Nucleus accumbens (tissue), 56 donors: ENCODE data around the gene WFDC2.
A peak's percentile ranks its signal among the peaks of the same experiment; 100 is the strongest.

Experiments
- DNase-seq, 56 donors: peaks; one replicate each; lab custom pipeline; 2025; lab: John Stamatoyannopoulos, UW

Gene WFDC2

DNA sequence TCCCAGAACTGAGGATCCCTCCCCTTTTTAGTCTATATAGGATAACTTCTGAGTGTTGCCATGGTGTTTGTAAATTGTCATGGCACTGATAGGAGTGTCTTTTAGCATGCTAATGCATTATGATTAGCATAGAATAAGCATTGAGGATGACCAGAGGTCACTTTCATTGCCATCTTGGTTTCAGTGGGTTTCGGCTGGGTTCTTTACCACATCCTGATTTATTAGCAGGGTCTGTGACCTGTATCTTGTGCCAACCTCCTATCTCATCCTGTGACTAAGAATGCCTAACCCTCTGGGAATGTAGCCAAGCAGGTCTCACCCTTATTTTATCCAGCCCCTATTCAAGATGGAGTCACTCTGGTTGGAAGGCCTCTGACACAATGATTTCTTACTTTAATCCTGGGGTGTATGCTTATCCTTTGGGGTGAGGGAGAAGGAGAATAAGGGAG is 19.6 kb downstream of the WFDC2 start:
- no peak for DNase-seq

GRCh38 chr20:45495501-45495941 is 26.0 kb downstream of the WFDC2 start:
- DNase-seq: no peak

DNA sequence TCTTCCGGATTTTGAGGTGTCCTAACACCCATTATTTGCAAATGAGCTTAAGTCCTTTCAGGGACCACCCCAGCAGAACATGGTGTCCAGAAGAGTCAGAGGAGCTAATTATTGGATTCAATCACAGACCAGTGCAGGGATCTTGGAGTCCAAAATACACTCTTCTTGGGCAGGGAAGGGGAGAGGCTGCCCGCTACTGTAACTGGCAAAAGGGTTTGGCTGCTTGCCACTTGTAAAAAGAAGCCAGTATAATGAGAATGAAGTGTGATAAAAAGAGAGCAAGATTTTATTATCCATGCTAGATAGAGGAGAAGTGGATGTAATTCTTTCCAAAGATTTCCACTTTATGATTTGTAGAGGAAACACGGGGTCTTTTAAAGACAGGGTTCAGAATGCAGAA is 26.6 kb downstream of the WFDC2 start:
- no peak for DNase-seq

DNA sequence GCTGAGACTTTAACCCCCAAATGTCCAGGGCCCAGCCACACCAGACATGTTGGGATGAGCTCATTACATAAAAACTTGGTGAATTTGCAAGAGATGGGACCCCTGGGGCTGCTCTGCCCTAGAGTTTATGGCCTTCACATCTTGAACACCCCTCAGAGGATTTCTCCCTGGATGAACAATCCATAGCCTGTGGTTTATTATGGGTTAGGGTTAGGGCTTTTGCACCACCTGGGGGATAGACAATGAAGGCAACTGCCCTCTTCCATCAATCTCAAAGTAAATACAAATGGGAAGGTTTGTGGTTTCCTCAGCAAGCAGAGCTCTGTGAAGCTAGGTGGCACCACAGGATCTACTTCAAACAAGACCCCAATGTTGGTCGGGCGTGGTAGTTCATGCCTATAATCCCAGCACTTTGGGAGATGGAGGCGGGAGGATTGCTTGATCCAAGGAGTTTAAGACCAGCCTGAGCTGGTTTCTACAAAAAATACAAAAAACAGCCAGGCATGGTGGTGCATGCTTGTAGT is 28.5 kb downstream of the WFDC2 start:
- no peak for DNase-seq

DNA sequence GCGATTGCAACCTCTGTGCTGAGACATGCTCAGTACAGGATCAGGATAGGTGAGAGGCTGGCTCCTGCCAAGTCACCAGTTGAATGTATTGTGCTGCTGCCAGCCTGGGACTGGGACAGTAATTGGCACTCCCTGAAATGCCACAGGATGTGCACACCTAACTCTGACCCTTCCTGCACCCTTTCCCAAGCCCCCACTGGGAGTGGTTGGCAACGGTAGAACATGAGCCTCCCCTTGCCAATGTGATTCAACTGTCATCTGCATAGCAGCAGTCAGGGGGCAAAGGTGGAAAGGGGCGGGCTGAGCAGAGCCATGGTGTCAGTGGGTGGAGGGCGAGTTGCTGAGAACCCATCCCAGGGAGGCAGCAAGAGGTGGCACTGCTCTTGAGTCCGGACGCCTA is 30.5 kb downstream of the WFDC2 start:
- DNase-seq: no peak

GRCh38 chr20:45501600-45501999 is 32.0 kb downstream of the WFDC2 start:
- DNase-seq: no peak

- DNase-seq: no peak
Measured at GRCh38 chr20:45502561-45502960, 33.0 kb downstream of the WFDC2 start.

DNA sequence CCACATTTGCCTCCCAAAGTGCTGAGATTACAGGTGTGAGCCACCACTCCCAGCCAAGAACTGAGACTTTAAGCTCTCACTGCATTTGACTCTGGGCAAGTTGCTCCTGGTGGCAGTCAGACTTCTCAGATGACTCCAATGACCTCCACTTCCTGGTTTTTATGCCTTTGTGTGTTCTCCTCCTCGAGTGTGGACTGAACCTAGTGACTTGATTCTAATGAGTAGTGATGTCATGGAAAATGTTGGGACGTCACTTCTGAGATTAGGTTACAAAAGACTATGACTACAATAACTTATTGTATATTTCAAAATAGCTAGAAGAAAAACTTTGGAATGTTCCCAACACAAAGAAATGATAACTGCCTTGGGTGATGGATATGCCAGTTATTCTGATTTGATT is 33.9 kb downstream of the WFDC2 start:
- no peak for DNase-seq

GRCh38 chr20:45506398-45506797 is 36.8 kb downstream of the WFDC2 start:
- no peak for DNase-seq

DNA sequence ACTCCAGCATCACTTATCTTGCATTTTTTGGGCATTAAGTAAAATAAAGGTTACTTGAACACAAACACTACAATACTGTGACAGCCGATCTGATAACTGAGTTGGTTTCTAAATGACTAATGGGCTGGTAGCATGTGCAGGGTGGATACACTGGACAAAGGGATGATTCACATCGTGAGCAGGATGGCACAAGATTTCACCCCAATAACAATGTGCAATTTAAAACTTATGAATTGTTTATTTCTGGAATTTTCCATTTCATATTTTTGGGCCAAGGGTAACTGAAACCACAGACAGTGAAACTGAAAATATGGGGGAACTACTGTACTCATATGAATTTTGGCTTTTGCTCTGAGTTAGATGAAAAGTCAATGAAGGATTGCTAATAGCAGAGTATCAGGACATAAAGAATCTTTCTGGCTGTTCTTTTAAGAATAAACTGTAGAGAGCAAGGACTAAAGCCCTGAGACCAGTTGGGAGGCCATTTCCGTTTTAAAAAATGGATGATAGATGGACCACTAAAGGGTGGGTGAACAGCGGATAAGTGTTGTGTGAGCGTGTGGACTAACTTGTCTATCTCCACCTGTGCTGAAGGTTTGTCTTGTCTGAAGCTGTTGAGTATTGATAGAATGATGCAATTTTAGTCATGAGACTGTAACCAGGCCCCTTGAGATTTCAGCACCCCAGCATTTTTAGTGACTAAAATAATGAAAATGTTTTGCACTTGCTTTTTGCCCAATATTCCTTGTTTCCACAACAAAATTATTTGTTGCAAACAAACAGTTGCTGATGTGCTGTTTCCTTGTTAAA is 37.7 kb downstream of the WFDC2 start:
- peak in 1 of 56 donors; percentile 6 for DNase-seq

- DNase-seq: no peak
Measured at GRCh38 chr20:45508068-45508886, 38.7 kb downstream of the WFDC2 start.

GRCh38 chr20:45509091-45509490 is 39.5 kb downstream of the WFDC2 start:
- DNase-seq: no peak

DNA sequence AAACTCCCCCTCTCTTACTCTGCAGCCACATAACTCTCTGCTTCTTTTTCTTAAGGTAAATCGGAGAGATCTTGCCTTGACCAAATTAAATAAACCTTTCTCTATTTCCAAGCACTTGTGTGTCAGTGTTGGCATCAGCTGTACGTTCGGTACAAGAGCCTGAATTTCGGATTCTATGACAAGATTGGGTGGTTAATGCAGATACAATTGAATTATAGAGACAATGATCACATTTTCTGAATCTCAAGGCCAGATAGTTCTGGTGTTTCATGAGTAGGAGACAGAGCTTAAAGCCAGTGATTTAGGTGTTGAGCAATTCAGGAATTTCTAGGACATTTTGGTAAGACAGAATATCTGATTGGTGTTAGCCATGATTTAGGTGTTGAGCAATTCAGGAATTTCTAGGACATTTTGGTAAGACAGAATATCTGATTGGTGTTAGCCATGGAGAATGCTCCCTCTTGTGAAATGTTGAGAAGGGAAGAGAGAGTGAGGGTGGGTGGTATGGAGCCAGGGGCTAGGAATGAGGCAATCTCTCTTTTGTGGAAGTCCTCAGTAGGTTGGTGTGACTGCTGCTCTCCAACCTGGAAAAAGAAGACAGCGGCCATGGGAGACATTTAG is 40.8 kb downstream of the WFDC2 start:
- no peak for DNase-seq

GRCh38 chr20:45515147-45515913 is 45.8 kb downstream of the WFDC2 start, which contains the start of gene SPINT3:
Gene SPINT3, minus strand, starts transcription at chr20:45515622. Its CDS starts 14 bp downstream, at chr20:45515608.
- DNase-seq: no peak

GRCh38 chr20:45518282-45518681 is 48.7 kb downstream of the WFDC2 start:
- no peak for DNase-seq

DNA sequence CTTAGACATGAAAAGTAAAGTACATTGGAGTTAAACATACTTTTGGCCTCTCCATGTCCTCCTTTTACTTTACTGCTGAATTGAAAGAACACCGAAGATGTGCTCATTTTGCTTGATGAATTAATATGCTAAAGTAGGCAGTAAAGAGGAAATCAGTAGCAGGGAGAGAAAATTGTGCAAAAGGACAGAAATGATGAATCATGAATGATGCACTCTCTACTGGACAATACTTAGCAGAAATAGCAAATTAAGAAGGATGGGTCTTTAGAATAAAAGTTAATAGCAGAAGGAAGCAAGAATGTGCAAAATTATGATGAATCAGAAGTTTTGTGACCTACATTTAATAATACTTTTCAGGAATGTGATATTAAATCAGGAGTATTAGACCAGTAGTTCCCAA is 54.3 kb downstream of the WFDC2 start:
- no peak for DNase-seq

- DNase-seq: no peak
Measured at GRCh38 chr20:45527294-45527693, 57.7 kb downstream of the WFDC2 start.
